A673 (cell line): Measurements from ENCODE around the gene SPC24. TPM values are rescaled to one million over a fixed set of nuclear protein-coding genes. Genes with fewer than 3 reads are reported as not detected.
"Not testable (repeated sequence)": the region's sequence is repeated elsewhere in the genome, so short reads cannot be mapped to it uniquely, and the experiment has no call there.

Source experiments
- BruUV-seq: library from RNA; stranded (reverse); fragments of 400-500 nt; replicated peaks from 2 replicates; lab custom pipeline; 2021; lab: Mats Ljungman, UMichigan
- CTCF ChIA-PET: fragments of 300-600 bp; sonication (Branson Sonifier 250); formaldehyde crosslinking; loops from one replicate; lab custom pipeline; 2022; ENCODE audit warnings: antibody characterized with exemption; lab: Charles Lee
- POLR2A ChIA-PET: fragments of 300-600 bp; sonication (Branson Sonifier 250); formaldehyde crosslinking; loops from one replicate; lab custom pipeline; 2022; ENCODE audit warnings: antibody characterized with exemption; ENCODE audit not compliant: low non-redundant PET; lab: Charles Lee
- DNase-seq: peaks from one replicate; pipeline ENCODE4 v3.0.0-alpha.2; 2015; ENCODE audit warnings: low spot score
- H3K27ac ChIP-seq: fragments of 200-600 bp; sonication (generic); 2 replicates; pipeline ENCODE4 v1.5.1; 2016; ENCODE audit warnings: mixed run types, low read depth, mild to moderate bottlenecking, mixed read lengths, antibody characterized with exemption, low read length; ENCODE audit not compliant: poor library complexity, severe bottlenecking
- H3K27me3 ChIP-seq: fragments of 200-600 bp; sonication (generic); replicated peaks from 2 replicates; pipeline ENCODE4 v1.6.1; 2017; ENCODE audit warnings: mixed run types, low read depth, mild to moderate bottlenecking, mixed read lengths, antibody characterized with exemption, low read length; ENCODE audit not compliant: insufficient read depth, poor library complexity
- H3K36me3 ChIP-seq: fragments of 200-600 bp; sonication (generic); 2 replicates; pipeline ENCODE4 v1.6.1; 2016; ENCODE audit warnings: mixed run types, mild to moderate bottlenecking, mixed read lengths, antibody characterized with exemption, low read length; ENCODE audit not compliant: insufficient read depth, poor library complexity, severe bottlenecking
- H3K4me1 ChIP-seq: fragments of 200-600 bp; sonication (generic); 2 replicates; pipeline ENCODE4 v1.6.1; 2017; ENCODE audit warnings: mixed run types, mild to moderate bottlenecking, mixed read lengths, antibody characterized with exemption, low read length; ENCODE audit not compliant: insufficient read depth, poor library complexity, severe bottlenecking
- H3K4me3 ChIP-seq: fragments of 200-600 bp; sonication (generic); 2 replicates; pipeline ENCODE4 v1.5.1; 2016; ENCODE audit warnings: low read depth, mixed run types, mild to moderate bottlenecking, mixed read lengths, low read length; ENCODE audit not compliant: poor library complexity, severe bottlenecking
- H3K9me3 ChIP-seq: fragments of 200-600 bp; sonication (generic); 2 replicates; pipeline ENCODE4 v1.6.1; 2016; ENCODE audit warnings: mixed run types, low read depth, mild to moderate bottlenecking, mixed read lengths, antibody characterized with exemption, low read length; ENCODE audit not compliant: poor library complexity, severe bottlenecking
- CTCF ChIP-seq: fragments of 300-800, 200-600 bp; sonication (generic); conservative IDR thresholded peaks from 2 replicates; pipeline ENCODE4 v1.5.1; 2017; ENCODE audit warnings: low read depth, mild to moderate bottlenecking, antibody characterized with exemption, low read length, moderate library complexity, mixed read lengths
- EZH2 ChIP-seq: fragments of 200-600 bp; sonication (generic); IDR thresholded peaks from 2 replicates; pipeline ENCODE4 v1.6.1; 2017; ENCODE audit warnings: borderline replicate concordance, low read depth, mild to moderate bottlenecking, mixed read lengths, antibody characterized with exemption, low read length; ENCODE audit not compliant: poor library complexity, severe bottlenecking
- intact Hi-C: fragments of 100-400 bp; cut with micrococcal nuclease; formaldehyde crosslinking; loops from one replicate; pipeline ENCODE4 v1.10.0; 2022; ENCODE audit not compliant: unreplicated experiment
- total RNA-seq: library from RNA; stranded (reverse); gene quantifications from 2 replicates; pipeline ENCODE4 v1.2.3, GENCODE V29; 2021

Gene SPC24
- total RNA-seq, 1 experiment from 2014 or later, result 97.6 TPM

DNA sequence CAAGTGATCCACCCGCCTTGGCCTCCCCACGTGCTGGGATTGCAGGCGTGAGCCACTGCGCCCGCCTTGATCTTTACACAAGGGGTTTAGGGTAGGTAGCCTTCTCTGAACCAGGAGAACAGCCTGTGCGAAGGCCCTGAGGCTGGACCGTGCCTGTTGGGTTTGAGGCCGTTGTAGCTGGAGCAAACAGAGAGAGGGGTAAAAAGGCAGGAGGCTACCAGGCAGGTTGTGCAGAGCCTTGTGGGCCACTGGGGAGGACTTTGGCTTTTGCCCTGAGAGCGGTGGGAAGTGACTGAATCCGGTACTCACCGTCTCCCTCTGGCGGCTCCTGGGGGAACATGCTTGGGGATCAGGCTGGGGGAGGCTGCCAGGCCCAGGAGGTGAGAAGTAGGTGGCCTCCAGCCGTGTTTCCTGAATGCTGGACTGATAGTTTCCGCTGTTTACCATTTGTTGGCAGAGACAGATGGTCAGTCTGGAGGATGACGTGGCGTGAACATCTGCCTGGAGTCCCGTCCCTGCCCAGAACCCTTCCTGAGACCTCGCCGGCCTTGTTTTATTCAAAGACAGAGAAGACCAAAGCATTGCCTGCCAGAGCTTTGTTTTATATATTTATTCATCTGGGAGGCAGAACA is 24.6 kb downstream of the SPC24 start:
- peak; percentile 77 for DNase-seq
- BruUV-seq, result no TSS peak
- intact Hi-C loops, result loop anchor here (2.0 to 5.0 kb wide), 2 partner anchors 94 to 194 kb away; no protein-coding TSS in a partner anchor
- H3K4me3 ChIP-seq, result no peak overlapping the region
- POLR2A ChIA-PET, result no interaction called here
- no peaks in the 10 kb centered on the region for H3K4me1 ChIP-seq
- H3K27me3 ChIP-seq, result no peaks in the 10 kb centered on the region
- no peak overlapping the region for H3K27ac ChIP-seq
- H3K9me3 ChIP-seq, result no peaks in the 10 kb centered on the region
- TF ChIP-seq EZH2 (no peak), CTCF (peak; percentile 76)
- peaks cover 79% of the 10 kb centered on the region for H3K36me3 ChIP-seq
- CTCF ChIA-PET, result no interaction called here

DNA sequence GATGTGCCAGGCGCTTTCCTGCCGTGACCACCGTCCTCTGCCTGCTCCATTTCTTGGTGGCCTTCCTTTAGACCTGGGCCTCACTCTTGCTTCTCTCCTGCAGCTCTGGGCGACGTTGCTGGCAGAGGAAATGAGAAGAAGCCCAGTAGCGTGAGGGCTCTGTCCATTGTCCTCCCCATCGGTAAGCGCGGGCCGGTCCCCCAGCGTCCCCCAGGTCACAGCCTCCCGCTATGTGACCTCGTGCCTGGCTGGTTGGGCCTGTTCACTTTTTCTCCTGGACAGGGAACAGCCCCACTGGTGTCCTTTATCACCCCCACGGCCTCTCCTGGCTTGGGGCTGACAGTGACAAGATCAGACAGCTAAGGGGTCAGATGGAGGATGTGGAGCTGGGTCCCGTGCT is 27.7 kb downstream of the SPC24 start:
- Histone ChIP-seq H3K4me1 (no peaks in the 10 kb centered on the region), H3K27ac (no peak overlapping the region), H3K27me3 (no peaks in the 10 kb centered on the region), H3K36me3 (peaks cover 100% of the 10 kb centered on the region), H3K9me3 (no peaks in the 10 kb centered on the region), H3K4me3 (no peak overlapping the region)
- intact Hi-C loops, result no loop called here
- POLR2A ChIA-PET, result no interaction called here
- BruUV-seq, result no TSS peak
- CTCF ChIA-PET, result no interaction called here
- no peak for DNase-seq
- TF ChIP-seq EZH2, result no peak
- TF ChIP-seq CTCF, result no peak

DNA sequence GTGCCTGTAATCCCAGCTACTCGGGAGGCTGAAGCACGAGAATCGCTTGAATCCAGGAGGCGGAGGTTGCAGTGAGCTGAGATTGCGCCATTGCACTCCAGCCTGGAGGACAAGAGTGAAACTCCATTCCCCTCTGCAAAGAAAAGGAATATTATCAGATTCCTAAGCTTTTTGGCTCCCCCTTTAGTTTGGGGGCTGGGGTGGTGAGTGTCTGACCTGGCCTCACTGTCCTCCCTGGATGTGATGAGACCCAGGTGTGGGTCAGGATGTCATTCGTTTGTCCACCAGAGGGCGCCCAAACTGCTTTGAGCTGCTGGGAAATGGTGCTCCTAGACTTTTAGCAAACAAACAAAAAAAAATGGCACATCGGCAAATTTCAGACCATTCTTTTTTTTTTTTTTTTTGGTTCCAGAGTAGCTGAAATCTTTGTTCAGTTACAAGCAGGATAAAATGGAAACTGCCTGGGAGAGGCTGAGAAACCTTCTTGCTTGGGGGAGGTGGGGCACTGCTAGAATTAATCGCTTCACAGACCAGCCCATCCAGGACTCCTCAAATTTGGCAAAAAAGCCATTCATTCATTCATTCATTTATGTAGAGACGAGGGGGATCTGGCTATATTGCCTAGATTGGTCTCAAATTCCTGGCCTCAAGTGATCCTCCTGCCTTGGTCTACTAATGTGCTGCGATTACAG is 29.4 kb downstream of the SPC24 start:
- H3K36me3 ChIP-seq, result peaks cover 97% of the 10 kb centered on the region
- TF ChIP-seq EZH2 (no peak), CTCF (peak; percentile 84)
- no peaks in the 10 kb centered on the region for H3K9me3 ChIP-seq
- H3K4me1 ChIP-seq, result no peaks in the 10 kb centered on the region
- H3K4me3 ChIP-seq, result no peak overlapping the region
- ChIA-PET CTCF (interaction anchor here (0.6 to 1.3 kb wide), 10 partner anchors 14 to 356 kb away, joined by 3 to 9 read pairs (median 3); no protein-coding TSS in a partner anchor), POLR2A (no interaction called here)
- no TSS peak for BruUV-seq
- DNase-seq, result peak; percentile 81
- H3K27ac ChIP-seq, result no peak overlapping the region
- intact Hi-C loops, result no loop called here
- H3K27me3 ChIP-seq, result no peaks in the 10 kb centered on the region

DNA sequence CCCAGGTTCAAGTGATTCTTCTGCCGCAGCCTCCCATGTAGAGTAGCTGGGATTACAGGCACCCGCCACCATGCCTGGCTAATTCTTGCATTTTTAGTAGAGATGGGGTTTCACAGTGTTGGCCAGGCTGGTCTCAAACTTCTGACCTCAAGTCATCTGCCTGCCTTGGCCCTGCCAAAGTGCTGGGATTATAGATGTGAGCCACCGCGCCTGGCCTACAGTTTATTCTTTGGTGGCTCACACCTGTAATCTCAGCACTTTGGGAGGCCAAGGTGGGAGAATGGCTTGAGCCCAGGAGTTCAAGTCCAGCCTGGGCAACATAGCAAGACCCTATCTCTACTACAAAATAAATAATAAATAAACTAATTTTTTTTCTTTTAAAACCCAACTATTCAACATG is 31.4 kb downstream of the SPC24 start:
- CTCF ChIA-PET, H3K4me3 ChIP-seq, H3K9me3 ChIP-seq, H3K27ac ChIP-seq, POLR2A ChIA-PET, H3K27me3 ChIP-seq, BruUV-seq, H3K4me1 ChIP-seq, intact Hi-C loops, DNase-seq: not testable (repeated sequence)
- H3K36me3 ChIP-seq, result peaks cover 97% of the 10 kb centered on the region
